SK-N-SH treated with all-trans-retinoic acid at 6 μM for 48 hours (cell line): ENCODE measurements around the gene EFNA4.

ENCODE experiments used
- ARNTL ChIP-seq: fragments of 450-650 bp; formaldehyde crosslinking; IDR thresholded peaks from 2 replicates; pipeline ENCODE4 v1.5.0; 2020; ENCODE audit warnings: low read depth, mild to moderate bottlenecking, moderate library complexity, borderline replicate concordance
- ISL1 ChIP-seq: fragments of 250-450 bp; sonication (Bioruptor Pico); IDR thresholded peaks from 2 replicates; pipeline ENCODE4 v2.1.2; 2022; ENCODE audit warnings: mild to moderate bottlenecking, moderate library complexity
- PPARA ChIP-seq: fragments of 250-450 bp; sonication (Bioruptor Pico); IDR thresholded peaks from 2 replicates; pipeline ENCODE4 v1.5.0; 2020; ENCODE audit warnings: mild to moderate bottlenecking, borderline replicate concordance
- TSHZ2 ChIP-seq: fragments of 250-450 bp; sonication (Bioruptor Pico); IDR thresholded peaks from 2 replicates; pipeline ENCODE4 v1.5.0; 2020; ENCODE audit warnings: mild to moderate bottlenecking, moderate library complexity

GRCh38 chr1:155081472-155082300 lies 18.1 kb downstream of the EFNA4 start:
- TF ChIP-seq TSHZ2 (no peak), ARNTL (CRISPR knock-in tag) (no peak), ISL1 (CRISPR knock-in tag) (no peak), PPARA (no peak)
